NK-92 (cell line): ENCODE measurements around the gene SPOCK1.

Source experiments
- DNase-seq: peaks from one replicate; lab custom pipeline; 2025; ENCODE audit not compliant: unreplicated experiment; lab: John Stamatoyannopoulos, UW

The SPOCK1 gene

DNA sequence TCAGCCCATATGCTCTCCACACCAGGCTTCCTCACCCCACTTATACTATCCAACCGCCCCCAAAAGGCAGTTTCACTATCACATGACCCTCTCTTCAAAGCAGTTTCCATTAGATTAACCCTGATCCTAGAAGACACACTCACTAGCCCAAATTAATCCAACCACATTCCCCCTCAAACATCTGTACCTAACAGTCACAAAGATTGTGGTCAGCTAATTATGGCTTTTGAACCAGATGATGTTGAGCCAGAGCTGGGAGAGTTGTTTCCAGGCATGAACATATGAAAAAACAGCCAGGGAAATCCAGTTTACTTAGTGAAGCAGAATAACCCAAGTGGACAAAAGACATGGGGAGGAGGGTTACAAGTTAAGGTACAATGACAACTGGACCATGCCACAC is 131.2 kb downstream of the SPOCK1 start:
- no peak for DNase-seq

DNA sequence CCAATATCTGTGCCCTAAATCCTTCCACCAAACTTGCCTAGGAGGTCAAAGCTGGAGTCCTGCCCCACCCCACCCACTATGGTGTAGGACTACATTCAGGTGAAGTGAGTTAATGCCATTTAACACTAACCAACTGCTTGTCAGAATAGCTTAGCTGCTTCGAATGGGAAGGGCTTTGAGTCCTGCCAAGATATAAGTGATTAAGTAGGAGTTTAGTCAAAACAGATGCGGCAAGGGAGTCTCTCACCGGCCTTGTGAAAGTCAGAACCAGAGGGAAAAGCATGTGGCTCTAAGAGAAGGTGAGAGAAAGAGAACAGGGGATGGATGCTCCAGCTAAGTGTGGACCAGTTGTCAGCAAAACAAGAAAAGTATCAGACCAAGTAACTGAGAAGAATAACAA is 132.6 kb downstream of the SPOCK1 start:
- DNase-seq = no peak

DNA sequence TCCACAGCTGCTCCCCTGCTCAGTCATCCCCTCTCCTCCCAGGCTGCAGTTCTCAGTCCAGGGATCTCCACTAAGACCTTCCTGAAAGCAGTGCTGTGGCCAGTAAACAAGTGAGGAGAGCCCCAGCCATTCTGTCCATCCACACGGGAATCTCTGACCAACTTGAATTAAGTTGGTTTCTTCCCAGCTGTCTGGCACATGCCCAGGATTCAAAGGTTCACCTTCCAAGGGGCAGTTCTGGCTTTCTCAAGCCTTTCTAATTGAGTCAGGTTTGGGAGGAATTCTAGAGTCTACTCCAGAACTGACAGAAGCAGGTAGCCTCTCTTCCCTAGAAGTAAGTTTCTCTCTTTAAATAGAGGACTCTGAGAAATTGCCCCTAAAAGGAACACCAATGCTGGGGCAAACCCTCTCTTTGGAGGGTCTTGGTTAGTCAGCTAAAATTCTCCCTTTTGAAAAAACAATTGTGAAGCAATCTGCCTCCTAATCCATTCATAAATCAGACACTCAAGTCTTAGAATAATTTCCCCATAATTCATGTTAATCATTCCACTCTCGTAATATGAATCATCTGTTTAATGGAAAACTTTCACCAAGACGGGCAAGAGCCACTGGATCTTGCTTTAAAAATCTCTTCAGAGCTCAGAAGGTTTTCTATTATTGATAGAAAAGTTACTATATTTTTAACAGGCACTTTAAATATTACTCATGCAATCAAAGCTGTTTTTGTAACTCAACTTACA is 133.8 kb downstream of the SPOCK1 start:
- no peak for DNase-seq

DNA sequence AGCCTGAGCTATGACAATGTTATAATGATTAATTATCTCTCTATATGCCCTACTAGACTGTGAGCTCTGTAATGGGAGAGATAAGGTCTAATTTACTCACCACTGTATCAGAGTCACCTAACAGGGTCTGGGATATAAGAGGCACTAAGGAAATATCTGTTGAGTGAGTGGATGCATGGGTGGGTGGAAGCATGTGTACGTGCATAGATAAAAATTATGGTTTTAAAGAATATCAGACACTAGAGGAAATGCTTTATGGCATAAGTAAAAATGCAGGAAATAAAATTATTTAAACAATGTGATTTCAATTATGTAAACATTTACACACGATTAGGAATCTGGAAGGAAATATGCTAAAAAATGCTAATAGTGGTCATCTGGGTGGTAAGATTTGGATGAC is 137.8 kb downstream of the SPOCK1 start:
- no peak for DNase-seq

DNA sequence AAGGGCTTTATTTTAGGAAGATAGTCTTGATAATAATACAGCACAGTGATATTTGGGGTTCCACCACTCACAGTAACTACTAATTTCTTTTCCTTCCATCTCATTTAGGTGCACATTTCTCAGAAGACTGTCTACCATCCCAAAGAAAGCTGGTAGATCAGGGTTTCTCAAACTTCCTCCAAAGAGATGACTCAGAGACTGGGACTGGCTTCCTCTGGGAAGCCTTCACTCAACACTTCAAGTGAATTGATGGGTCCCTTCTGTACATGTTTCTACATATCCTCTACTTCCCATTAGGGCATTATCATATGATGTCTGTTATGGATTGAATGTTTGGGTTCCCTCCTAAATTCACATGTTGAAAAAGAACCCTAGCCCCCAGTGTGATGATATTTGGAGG is 138.5 kb downstream of the SPOCK1 start:
- DNase-seq = no peak

DNA sequence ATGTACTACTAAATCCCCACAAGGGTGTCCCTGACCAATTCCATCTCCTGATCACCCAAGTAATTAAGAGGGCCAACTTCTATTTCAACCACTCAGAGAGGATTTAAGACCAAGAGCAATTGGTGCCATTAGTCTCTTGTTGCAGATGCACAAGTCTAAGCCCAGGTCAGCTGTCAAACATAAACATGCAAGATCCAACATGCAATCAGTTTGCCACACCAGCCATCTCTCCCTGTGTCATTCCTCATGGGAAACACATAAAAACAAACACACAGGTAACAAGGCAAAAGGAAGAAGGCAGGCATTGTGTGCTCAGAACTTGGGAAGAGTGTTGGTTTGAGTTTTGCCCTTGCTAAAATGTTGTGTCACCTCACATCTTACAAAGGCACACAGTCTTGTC is 139.2 kb downstream of the SPOCK1 start:
- no peak for DNase-seq

DNA sequence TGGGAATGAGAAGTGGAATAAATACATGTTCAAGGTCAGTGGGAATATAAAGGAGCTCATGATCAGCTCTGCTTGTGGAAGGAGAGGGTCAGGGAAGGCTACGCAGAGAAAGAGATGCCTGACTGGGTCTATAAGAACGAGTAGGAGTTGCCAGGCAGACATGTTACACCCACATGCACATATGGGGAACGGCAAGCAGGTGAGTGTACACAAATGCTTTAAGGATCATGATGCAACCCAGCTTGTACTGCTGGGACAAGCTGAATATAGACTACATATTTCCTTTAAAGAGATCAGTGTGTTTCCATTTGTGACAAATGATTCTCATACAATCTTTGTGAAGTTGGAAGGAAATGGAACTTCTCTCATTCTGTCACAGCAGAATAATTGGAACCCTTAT is 141.7 kb downstream of the SPOCK1 start:
- DNase-seq = no peak

DNA sequence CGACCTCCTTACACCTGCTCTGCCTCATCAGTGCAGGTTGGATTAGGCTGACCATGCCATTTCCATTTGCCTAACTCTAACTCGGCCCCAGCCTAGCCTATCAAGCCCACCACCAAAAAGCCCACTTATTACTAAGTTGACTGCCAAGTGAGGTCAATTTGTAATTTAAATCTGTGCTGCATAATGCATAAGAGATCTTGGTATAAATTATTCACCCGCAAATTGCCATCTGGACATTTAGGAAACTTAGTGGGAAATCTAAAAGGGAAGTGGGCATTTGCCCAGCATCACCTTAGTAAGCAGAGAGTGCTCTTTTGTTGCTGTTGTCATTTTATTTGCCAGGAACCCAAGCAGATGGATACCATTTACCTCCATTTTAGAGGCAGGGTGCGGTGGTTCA is 143.0 kb downstream of the SPOCK1 start:
- no peak for DNase-seq

DNA sequence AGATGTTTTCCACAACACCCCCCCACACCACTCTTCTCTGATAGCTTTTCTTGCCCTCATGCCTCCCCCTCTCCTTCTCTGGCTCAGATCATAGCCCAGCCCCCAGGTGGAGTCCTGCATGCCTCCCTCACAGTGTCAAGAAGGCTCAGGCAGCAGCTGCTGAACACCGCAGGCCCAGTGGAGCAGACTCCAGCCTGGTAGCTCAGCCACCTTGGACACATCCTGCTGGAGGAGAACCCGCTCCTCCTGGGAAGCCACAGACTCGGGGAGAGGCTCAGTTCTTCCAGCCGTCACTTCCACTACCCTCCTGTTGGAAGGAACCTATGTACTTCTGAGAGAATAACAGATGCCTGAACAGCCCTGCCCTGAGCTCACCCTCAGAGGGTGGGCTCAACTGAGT is 143.4 kb downstream of the SPOCK1 start:
- no peak for DNase-seq

DNA sequence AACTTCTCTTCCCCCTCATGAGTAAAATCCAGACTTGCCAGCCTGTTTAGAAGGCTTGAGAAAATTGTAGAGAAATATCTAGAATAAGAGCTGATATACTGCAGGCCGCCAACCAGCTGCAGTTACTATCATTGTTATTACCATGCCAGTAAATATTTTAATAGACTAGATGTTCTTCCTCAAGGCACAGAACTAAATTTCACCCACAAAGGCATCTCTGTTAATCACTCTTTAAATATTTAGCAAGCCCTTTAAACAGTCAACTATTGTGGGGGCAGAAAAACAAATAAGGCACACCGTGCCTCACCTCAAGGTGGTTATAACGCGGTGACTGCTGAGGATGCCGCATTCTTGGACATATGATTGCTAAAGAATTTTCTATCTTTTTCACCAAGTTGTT is 147.0 kb downstream of the SPOCK1 start:
- no peak for DNase-seq

DNA sequence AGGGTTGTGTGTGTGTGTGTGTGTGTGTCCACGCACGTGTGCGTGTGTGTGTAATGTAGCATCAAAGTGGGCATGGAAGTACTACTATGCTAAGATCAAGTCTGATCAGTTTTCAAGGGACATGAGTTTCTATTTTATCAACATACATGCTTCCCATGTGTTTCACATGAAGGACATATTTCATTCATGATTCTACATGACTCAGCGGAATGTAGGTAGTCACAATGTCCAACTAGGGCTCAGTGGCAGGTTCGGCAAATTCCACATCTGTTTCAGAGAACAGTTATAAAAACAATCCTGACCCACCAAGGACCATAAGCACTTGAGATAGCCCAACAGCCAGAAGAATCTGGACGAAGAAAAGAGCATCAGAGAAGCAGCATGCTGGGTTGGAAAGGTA is 148.3 kb downstream of the SPOCK1 start:
- DNase-seq = no peak

DNA sequence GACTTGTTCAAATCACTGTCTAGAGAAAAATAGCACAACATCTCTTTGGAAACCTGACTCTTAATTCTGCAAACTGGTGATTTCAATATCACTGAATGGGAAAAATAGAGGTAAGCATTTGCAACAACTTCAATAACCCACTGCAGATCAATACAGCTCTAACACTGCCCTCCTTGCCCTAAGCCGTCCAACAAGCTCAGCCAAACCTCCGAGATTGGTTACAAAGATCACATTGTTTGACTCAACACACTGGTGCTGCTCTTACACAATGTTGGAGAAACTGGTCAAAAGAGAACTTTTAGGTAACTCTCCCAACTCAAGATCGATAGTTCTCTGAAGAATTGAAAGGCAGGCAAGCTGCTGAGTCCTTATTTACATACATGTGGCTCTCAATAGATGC is 150.4 kb downstream of the SPOCK1 start:
- no peak for DNase-seq

DNA sequence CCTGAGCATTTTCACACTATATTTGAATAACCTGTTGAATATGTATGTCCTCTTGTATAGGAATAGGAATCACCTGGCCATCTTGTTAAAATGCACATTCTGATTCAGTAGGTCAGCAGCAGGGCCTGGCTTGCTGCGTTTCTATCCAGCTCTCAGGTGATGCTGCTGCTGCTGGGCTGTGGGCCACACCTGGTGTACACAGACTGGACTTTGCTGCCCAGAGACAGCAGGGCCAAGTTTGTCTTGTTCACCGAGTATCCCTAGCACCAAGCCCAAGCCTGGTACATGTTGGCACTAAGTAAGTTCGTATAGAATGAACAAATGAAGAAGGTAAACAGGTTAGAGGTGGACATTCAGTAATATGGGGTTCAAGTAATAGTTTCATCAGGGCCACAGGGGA is 151.3 kb downstream of the SPOCK1 start:
- DNase-seq = no peak

DNA sequence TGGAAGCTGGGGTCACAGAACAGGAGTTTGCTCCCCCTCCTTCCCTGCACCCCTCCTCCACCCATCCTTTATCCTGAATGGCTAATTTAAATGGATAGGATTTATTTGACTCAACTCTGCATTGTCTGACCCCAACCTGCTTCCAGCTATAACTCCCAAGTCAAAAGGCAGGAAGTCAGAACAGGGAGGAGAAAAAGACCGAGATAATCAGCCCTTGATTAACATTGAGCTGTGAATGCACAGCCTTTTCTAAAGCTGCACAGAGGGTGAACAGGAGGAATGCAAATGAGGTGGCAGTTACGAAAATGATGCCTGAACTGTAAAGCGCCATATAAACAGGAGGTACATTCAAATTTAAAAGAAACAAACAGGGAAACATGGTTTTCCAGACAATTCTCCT is 152.8 kb downstream of the SPOCK1 start:
- no peak for DNase-seq

DNA sequence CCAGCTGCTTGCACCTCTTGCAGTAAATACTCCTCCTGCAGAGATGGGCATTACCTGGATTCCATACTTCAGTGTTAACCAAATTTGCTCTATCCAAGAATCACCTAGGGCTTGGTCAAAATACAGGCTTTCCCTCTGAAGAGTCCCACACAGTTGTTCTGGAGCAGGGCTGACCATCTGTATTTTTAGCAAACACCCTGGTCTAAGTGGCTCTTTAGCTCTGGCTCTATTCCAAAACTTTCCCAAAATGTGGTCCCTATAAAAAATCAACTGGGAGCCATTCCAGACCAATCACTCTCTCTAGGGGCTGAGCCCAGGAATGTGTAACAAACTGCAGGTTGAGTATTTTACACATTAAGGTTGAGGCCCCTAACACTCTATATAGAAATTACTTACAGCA is 153.7 kb downstream of the SPOCK1 start:
- no peak for DNase-seq

DNA sequence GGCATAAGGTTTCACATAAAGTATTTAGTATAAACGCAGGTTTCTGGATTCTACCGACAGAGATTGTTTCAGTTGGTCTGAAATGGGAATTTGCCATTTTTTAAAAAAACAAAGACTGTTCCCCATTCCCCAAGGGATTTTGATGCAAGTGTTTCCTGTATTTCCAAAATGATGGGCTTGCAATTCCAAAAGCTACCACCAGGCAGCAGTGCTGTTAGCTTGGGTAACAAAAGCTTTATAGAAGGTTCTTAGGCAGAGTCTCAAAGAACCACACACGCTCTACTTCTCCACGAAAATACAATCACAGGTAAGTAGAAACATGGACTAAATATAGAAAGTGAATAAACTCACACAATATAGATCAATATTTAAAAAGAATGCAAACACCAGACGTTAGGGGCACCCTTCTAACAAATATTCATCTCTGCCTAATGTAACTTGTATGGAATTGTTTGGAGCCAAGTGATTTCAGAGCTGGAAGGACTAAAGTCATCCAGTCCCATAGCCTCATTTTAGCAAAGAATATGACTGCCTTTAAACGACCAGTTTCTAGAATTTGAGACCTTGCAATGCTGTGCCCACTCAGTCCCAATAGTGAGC is 154.3 kb downstream of the SPOCK1 start:
- no peak for DNase-seq

DNA sequence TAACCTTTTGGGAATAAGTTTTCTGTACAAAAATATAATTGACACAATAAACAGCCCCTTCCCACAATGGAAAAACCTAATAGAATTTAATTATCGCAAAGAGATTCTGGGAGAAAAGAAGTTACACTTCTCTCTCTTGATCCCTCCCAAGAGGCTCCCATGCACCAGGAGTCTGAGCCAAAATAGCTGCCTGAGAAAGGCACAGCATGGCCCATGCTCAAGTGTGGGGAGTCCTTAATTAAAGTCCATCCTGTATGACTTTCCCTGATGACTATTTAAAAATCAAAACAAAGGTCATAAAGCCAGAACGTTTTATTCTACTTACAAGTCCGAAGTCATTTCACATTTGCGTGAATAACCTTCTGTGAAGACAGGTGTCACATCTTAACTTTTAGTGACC is 155.1 kb downstream of the SPOCK1 start:
- DNase-seq = no peak

DNA sequence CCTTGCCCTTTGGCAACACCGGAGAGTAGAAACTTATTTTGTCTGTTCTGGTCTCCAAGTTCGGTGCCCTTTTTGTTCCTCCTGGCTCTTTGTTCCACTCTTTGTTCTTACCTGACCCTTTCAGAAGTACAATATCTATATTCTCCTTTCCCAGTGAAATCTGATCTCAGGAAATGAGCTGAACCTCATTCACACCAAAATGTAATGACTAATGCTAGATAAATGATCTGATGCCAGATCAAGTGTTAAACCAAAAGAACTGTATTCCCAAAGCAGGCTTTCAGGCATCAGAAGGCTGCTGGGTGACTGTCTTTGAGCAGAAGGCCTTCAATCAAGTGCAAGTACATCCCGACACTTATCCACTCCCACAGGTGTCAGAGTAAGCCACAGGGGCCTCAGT is 156.4 kb downstream of the SPOCK1 start:
- no peak for DNase-seq

DNA sequence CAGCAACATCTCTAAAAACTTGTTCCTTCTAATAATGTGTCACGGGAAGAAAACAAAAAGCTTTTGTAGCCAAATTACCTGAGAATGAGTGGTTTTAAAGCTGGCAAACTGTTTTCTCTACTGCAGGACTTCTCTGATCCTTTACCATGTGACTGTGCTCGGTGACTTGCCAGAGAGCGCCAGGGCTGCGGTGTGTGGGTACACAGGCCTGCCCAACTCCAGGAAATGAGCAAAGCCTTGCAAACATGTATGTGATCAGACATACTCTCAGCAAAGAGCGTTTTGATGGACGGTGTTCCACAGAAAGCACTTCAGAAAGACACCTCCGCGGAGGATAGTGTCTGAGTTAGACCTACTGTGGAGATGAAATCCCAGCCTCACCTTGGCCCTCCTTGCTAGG is 157.3 kb downstream of the SPOCK1 start:
- DNase-seq = no peak

DNA sequence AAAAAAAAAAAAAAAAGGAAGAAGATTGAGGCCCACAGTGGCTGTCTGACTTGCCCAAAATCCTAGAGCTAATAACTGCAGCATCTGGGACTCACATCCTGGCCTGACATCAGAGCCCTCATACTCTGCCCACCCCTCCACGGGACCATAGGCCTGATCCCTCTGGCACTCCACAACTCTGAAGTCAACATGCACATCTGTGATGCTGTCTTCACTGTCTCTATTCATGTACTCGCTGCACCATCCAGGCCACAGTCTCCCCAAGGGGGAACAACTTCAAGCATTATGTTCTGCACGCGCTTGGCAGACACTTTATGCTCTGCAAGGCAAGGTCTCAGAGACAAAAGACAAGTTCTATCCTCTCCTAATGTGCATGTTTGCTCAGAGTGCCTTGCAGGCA is 158.2 kb downstream of the SPOCK1 start:
- no peak for DNase-seq

DNA sequence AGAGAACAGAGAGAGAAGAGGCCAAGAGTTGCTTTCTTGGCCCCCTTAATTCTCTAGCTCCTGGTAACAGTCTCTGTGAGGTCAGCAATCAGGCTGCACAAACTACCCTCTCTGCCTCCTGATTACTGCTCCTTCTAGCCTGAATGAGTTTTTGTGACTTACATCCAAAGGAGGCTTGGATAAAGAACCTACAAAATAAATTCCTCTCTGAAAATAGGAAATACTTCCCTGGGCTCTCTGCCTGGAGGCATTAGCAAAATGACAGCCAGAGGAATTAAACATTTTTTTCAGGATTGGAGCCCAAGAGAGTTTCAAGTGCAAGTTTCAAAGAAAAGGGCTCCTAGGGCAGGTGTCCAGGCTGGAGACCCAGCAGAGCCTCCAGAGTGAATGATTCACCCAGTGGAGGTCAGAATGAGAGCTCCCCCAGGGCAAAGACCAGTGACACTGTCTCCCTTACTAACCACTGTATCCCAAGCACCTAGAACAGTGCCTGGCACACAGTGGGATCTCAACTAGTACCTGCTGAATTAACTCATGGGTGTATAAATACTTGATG is 162.5 kb downstream of the SPOCK1 start:
- no peak for DNase-seq

DNA sequence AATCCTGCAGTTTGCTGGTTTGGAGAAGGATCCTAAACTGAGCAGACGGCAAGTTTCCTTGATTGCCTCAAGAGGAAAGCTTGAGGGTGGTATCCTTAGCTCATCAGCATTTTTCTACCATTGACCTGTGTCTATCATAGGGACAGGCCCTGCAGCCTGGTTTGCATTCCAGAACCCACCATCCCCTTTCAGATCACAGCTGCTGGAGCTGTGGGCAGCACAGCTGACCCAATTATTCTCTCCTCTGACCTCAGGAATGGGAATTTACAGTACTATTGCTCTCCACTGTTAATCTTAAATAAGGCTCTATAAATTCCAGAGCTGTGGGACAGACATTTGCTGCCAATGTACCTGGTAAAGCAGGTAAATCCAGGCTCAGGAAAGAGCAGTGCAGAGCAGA is 163.0 kb downstream of the SPOCK1 start:
- no peak for DNase-seq

DNA sequence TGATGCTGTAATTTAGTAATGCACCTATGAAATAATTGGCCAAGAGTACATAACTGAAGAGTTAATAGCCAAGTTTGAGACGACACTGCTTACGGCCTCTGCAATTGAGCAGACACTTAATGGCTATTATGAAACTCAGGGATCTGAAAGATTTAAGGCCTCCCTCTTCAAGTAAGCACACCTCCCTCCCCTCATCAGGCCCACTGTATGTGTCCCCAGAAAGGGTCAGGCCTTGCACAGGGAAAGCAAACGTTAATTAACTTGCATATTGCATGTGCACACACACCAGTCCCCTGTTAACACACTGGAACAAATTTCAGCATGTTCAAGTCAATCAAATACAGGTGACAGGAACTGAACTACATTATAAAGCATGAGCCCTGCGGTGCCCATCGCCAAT is 163.6 kb downstream of the SPOCK1 start:
- no peak for DNase-seq
